ENCODE data around the gene COX4I2. TPM values are rescaled to one million over a fixed set of nuclear protein-coding genes. Genes with fewer than 3 reads are reported as not detected.

Gene COX4I2
- total RNA-seq, 1 experiment from 2014 or later = not detected

GRCh38 chr20:31673435-31673834 is 35.7 kb downstream of the COX4I2 start:
- Histone ChIP-seq H3K9me2 (replicated peaks; ENCODE audit: low read length) (no peaks in the 10 kb centered on the region), H3K27ac (ENCODE audit: low read length) (no peak overlapping the region), H3K4me3 (ENCODE audit: low read length) (no peak overlapping the region), H3K9ac (ENCODE audit: low read length) (no peak overlapping the region), H3F3A (ENCODE audit: low read length, unreplicated experiment) (no peaks in the 10 kb centered on the region), H3K4me1 (ENCODE audit: insufficient read depth, low read length) (peaks cover 26% of the 10 kb centered on the region), H3K36me3 (ENCODE audit: low read depth, low read length) (peaks cover 67% of the 10 kb centered on the region), H2AFZ (ENCODE audit: low read length) (no peak overlapping the region), H3K79me2 (ENCODE audit: low read length) (peaks cover 93% of the 10 kb centered on the region), H3K4me2 (ENCODE audit: low read length) (no peak overlapping the region), H3K9me3 (ENCODE audit: low read length) (no peaks in the 10 kb centered on the region), H4K20me1 (ENCODE audit: low read length) (peaks cover 14% of the 10 kb centered on the region; the same call in 1 of the 2 replicates), H3K27me3 (ENCODE audit: low read length) (no peaks in the 10 kb centered on the region)
- TF ChIP-seq CTCF (conservative IDR thresholded peaks at IDR 0.05; ENCODE audit: low read depth, low read length) (no peak), EZH2phosphoT487 (IDR thresholded peaks at IDR 0.05; ENCODE audit: borderline replicate concordance, low read length) (no peak), EZH2 (IDR thresholded peaks at IDR 0.05; ENCODE audit: low read length, unreplicated experiment) (no peak)
- POLR2A ChIA-PET (ENCODE audit: unreplicated experiment) = no interaction called here
- no TSS peak for BruUV-seq (replicated peaks)
- CTCF ChIA-PET = interaction anchor here (1.1 kb wide), 1 partner anchor 51 kb away, joined by 5 read pairs; no protein-coding TSS in a partner anchor
- DNase-seq (no peak), ATAC-seq (no peak)
- intact Hi-C loops (cut with micrococcal nuclease) = no loop called here

GRCh38 chr20:31673943-31674463 is 36.3 kb downstream of the COX4I2 start:
- POLR2A ChIA-PET (ENCODE audit: unreplicated experiment) = no interaction called here
- no peak for ATAC-seq
- H3K79me2 ChIP-seq (ENCODE audit: low read length) = peaks cover 94% of the 10 kb centered on the region

More at GRCh38 chr20:31673943-31674463, 36.3 kb downstream of the COX4I2 start:
- Histone ChIP-seq H3K36me3 (ENCODE audit: low read depth, low read length) (peaks cover 72% of the 10 kb centered on the region), H3K9me2 (replicated peaks; ENCODE audit: low read length) (no peaks in the 10 kb centered on the region), H2AFZ (ENCODE audit: low read length) (no peak overlapping the region), H3K4me2 (ENCODE audit: low read length) (no peak overlapping the region), H4K20me1 (ENCODE audit: low read length) (peaks cover 14% of the 10 kb centered on the region; the same call in 1 of the 2 replicates), H3K27ac (ENCODE audit: low read length) (peak overlapping the region; percentile 57; the same call in 1 of the 2 replicates), H3K9me3 (ENCODE audit: low read length) (no peaks in the 10 kb centered on the region), H3K4me1 (ENCODE audit: insufficient read depth, low read length) (peaks cover 26% of the 10 kb centered on the region), H3K4me3 (ENCODE audit: low read length) (no peak overlapping the region), H3K27me3 (ENCODE audit: low read length) (no peaks in the 10 kb centered on the region), H3F3A (ENCODE audit: low read length, unreplicated experiment) (no peaks in the 10 kb centered on the region), H3K9ac (ENCODE audit: low read length) (no peak overlapping the region)
- TF ChIP-seq EZH2phosphoT487 (IDR thresholded peaks at IDR 0.05; ENCODE audit: borderline replicate concordance, low read length) = no peak
- TF ChIP-seq CTCF (conservative IDR thresholded peaks at IDR 0.05; ENCODE audit: low read depth, low read length) = no peak
- intact Hi-C loops (cut with micrococcal nuclease) = no loop called here
- DNase-seq = peak; percentile 2
- no TSS peak for BruUV-seq (replicated peaks)
- CTCF ChIA-PET = interaction anchor here (1.1 kb wide), 1 partner anchor 50 kb away, joined by 5 read pairs; no protein-coding TSS in a partner anchor

All from PC-3 (cell line).